Smooth muscle cell (in vitro differentiated cells): ENCODE data around the gene PPFIA1. TPM values are rescaled to one million over a fixed set of nuclear protein-coding genes. Genes with fewer than 3 reads are reported as not detected.

ENCODE experiments used
- DNase-seq: peaks from one replicate; lab custom pipeline; 2025; ENCODE audit not compliant: unreplicated experiment; lab: John Stamatoyannopoulos, UW
- H2AFZ ChIP-seq: fragments of 200-600 bp; sonication (generic); 2 replicates; pipeline ENCODE4 v1.6.0; 2016; ENCODE audit warnings: antibody characterized with exemption, low read depth, mild to moderate bottlenecking
- H3F3A ChIP-seq: fragments of 200-600 bp; sonication (generic); 2 replicates; pipeline ENCODE4 v1.6.0; 2017; ENCODE audit warnings: antibody characterized with exemption, low read depth
- H3K27ac ChIP-seq: fragments of 200-600 bp; sonication (generic); 2 replicates; pipeline ENCODE4 v1.5.1; 2016; ENCODE audit warnings: low read depth, mild to moderate bottlenecking
- H3K27me3 ChIP-seq: fragments of 200-600 bp; sonication (generic); 2 replicates; pipeline ENCODE4 v1.6.1; 2016; ENCODE audit warnings: low read depth, mild to moderate bottlenecking
- H3K36me3 ChIP-seq: fragments of 200-600 bp; sonication (generic); 2 replicates; pipeline ENCODE4 v1.5.1; 2016; ENCODE audit warnings: low read depth
- H3K4me1 ChIP-seq: fragments of 200-600 bp; sonication (generic); 2 replicates; pipeline ENCODE4 v1.5.1; 2016; ENCODE audit warnings: low read depth
- H3K4me2 ChIP-seq: fragments of 200-600 bp; sonication (generic); 2 replicates; pipeline ENCODE4 v1.6.0; 2016; ENCODE audit warnings: mild to moderate bottlenecking
- H3K4me3 ChIP-seq: fragments of 200-600 bp; sonication (generic); 2 replicates; pipeline ENCODE4 v1.5.1; 2016; ENCODE audit warnings: mild to moderate bottlenecking
- H3K79me2 ChIP-seq: fragments of 200-600 bp; sonication (generic); 2 replicates; pipeline ENCODE4 v1.6.0; 2016; ENCODE audit warnings: low read depth, mild to moderate bottlenecking
- H3K9ac ChIP-seq: fragments of 200-600 bp; sonication (generic); 2 replicates; pipeline ENCODE4 v1.6.0; 2016; ENCODE audit warnings: low read depth
- H3K9me3 ChIP-seq: fragments of 200-600 bp; sonication (generic); replicated peaks from 2 replicates; pipeline ENCODE4 v1.5.1; 2016; ENCODE audit warnings: low read depth
- H4K20me1 ChIP-seq: fragments of 200-600 bp; sonication (generic); 2 replicates; pipeline ENCODE4 v1.6.0; 2016; ENCODE audit warnings: low read depth
- CTCF ChIP-seq: fragments of 200-600 bp; sonication (generic); IDR thresholded peaks from 2 replicates; pipeline ENCODE4 v1.5.1; 2017; ENCODE audit warnings: borderline replicate concordance, mild to moderate bottlenecking, antibody characterized with exemption; ENCODE audit not compliant: insufficient read depth, poor library complexity, severe bottlenecking
- WGBS: methylation state at CpG from one replicate; pipeline ENCODE4 v1.1.7; 2016; ENCODE audit warnings: low lambda C conversion rate; 5-methylcytosine and 5-hydroxymethylcytosine counted together
- polyA plus RNA-seq: library from polyadenylated mRNA; unstranded; fragments of >200 nt; fragmentation: Nextera tagmentation; extraction: Ambion mirVana; gene quantifications from 2 replicates; pipeline ENCODE4 v1.2.1, GENCODE V29; 2016
- total RNA-seq: library from RNA; depleted of rRNA; stranded (reverse); fragments of >200 nt; gene quantifications from 2 replicates; pipeline ENCODE4 v1.2.3, GENCODE V29; 2014

The PPFIA1 gene
- total and polyA plus RNA-seq, 2 experiments from 2014 or later: 23.8 to 48.2 TPM

- H3K9me3 ChIP-seq: no peaks in the 10 kb centered on the region
- DNase-seq: no peak
- peak overlapping the region; percentile 2 for H3K9ac ChIP-seq
- peaks cover 12% of the 10 kb centered on the region for H3F3A ChIP-seq
- H2AFZ ChIP-seq: no peak overlapping the region
- no peak for TF ChIP-seq CTCF
- H3K36me3 ChIP-seq: peaks cover 20% of the 10 kb centered on the region
- H3K79me2 ChIP-seq: no peaks in the 10 kb centered on the region
- H3K4me1 ChIP-seq: no peaks in the 10 kb centered on the region
- no peak overlapping the region for H3K4me3 ChIP-seq
- H3K4me2 ChIP-seq: no peak overlapping the region
- 49% methylated on average over 7 of the region's 7 CpGs for WGBS
- peak overlapping the region; percentile 33 for H3K27ac ChIP-seq
- H3K27me3 ChIP-seq: no peaks in the 10 kb centered on the region
- peaks cover 27% of the 10 kb centered on the region for H4K20me1 ChIP-seq
Measured at GRCh38 chr11:70335511-70335910, 65.0 kb downstream of the PPFIA1 start.

- H3K4me3 ChIP-seq: no peak overlapping the region
- 89% methylated on average over 4 of the region's 4 CpGs for WGBS
Measured at GRCh38 chr11:70338594-70338993, 68.1 kb downstream of the PPFIA1 start.

GRCh38 chr11:70339066-70339465 lies 68.6 kb downstream of the PPFIA1 start:
- no peak for DNase-seq
- WGBS: 97% methylated on average over 8 of the region's 8 CpGs
- Histone ChIP-seq H3K27me3 (no peaks in the 10 kb centered on the region), H4K20me1 (peaks cover 13% of the 10 kb centered on the region), H3K9ac (no peak overlapping the region), H3F3A (peaks cover 2% of the 10 kb centered on the region), H3K36me3 (peaks cover 16% of the 10 kb centered on the region), H2AFZ (no peak overlapping the region), H3K27ac (no peak overlapping the region), H3K4me2 (no peak overlapping the region), H3K79me2 (no peaks in the 10 kb centered on the region), H3K4me1 (no peaks in the 10 kb centered on the region), H3K9me3 (no peaks in the 10 kb centered on the region), H3K4me3 (no peak overlapping the region)
- no peak for TF ChIP-seq CTCF

More at GRCh38 chr11:70338594-70338993, 68.1 kb downstream of the PPFIA1 start:
- H3K9ac ChIP-seq: no peak overlapping the region
- H3F3A ChIP-seq: peaks cover 5% of the 10 kb centered on the region
- H3K27ac ChIP-seq: no peak overlapping the region
- no peak overlapping the region for H3K4me2 ChIP-seq
- DNase-seq: no peak
- no peaks in the 10 kb centered on the region for H3K27me3 ChIP-seq
- peaks cover 16% of the 10 kb centered on the region for H3K36me3 ChIP-seq
- no peaks in the 10 kb centered on the region for H3K79me2 ChIP-seq
- H2AFZ ChIP-seq: no peak overlapping the region
- TF ChIP-seq CTCF: no peak
- peaks cover 17% of the 10 kb centered on the region for H4K20me1 ChIP-seq
- H3K9me3 ChIP-seq: no peaks in the 10 kb centered on the region
- H3K4me1 ChIP-seq: no peaks in the 10 kb centered on the region

- Histone ChIP-seq H2AFZ (no peak overlapping the region), H3K4me1 (no peaks in the 10 kb centered on the region), H3K4me2 (no peak overlapping the region), H4K20me1 (no peaks in the 10 kb centered on the region), H3K79me2 (no peaks in the 10 kb centered on the region), H3K9ac (no peak overlapping the region), H3K27ac (no peak overlapping the region), H3K9me3 (no peaks in the 10 kb centered on the region), H3K27me3 (no peaks in the 10 kb centered on the region), H3K36me3 (peaks cover 12% of the 10 kb centered on the region), H3F3A (no peaks in the 10 kb centered on the region), H3K4me3 (no peak overlapping the region)
- no peak for DNase-seq
- no peak for TF ChIP-seq CTCF
- WGBS: 93% methylated on average over 15 of the region's 15 CpGs
Measured at GRCh38 chr11:70341881-70342429, 71.5 kb downstream of the PPFIA1 start.
